Activated CD4-positive, CD25-positive, alpha-beta regulatory T cell (primary cell): ENCODE results near the gene FSD2.
"Not testable (repeated sequence)": the region's sequence is repeated elsewhere in the genome, so short reads cannot be mapped to it uniquely, and the experiment has no call there.

Source experiments
- DNase-seq, 4 experiments: peaks; one replicate each; lab custom pipeline; 2025; lab: John Stamatoyannopoulos, UW

The FSD2 gene

DNA sequence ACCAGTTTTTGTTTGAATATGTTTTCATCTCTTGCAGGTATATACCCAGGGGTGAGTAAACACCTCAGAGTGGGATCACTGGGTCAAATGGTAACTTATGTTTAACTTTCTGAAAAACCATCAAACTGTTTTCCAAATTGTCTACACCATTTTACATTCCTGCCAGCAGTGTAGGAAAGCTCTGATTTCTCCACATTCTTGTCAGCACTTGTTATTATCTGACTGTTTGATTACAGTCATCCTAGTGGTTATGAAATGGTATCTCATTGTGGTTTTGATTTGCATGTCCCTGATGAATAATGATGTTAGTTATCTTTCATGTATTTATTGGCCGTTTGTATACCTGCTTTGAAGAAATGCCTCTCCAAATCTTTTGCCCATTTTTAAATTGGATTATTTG, 13.8 kb downstream of the FSD2 start:
- DNase-seq, result no peak

DNA sequence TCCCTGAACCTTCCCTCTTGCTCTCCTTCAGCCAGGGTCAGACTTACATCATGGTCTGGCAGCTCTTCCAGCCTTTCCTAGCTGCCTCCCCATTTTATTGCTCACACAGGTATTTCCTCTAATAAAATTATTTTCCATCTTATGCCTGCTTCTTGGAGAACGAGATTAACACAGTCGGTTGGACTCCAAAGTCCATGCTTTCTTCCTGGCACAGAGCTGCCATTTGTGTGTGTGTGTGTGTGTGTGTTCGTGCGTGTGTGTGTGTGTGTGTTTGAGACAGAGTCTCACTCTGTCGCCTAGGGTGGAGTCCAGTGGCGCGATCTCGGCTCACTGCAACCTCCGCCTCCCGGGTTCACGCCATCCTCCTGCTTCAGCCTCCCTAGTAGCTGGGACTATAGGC, 15.5 kb downstream of the FSD2 start:
- no peak for DNase-seq

DNA sequence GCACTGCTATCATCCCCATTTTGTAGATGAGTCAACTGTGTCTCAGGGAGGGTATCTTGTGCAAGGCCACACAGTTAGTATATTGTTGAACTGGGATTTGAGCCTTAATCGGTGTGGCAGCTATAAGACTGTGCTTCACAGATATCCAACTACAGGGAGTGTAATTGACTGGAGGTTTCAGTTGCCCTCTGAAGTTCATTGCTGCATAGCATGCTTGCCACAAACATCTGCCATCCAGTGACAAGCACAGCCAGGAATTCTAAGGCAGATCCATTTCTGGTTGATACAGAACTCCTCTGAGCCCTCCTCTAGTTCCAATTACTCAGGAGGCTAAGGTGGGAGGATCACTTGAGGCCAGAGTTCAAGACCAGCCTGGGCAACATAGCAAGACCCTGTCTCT, 16.4 kb downstream of the FSD2 start:
- no peak for DNase-seq

DNA sequence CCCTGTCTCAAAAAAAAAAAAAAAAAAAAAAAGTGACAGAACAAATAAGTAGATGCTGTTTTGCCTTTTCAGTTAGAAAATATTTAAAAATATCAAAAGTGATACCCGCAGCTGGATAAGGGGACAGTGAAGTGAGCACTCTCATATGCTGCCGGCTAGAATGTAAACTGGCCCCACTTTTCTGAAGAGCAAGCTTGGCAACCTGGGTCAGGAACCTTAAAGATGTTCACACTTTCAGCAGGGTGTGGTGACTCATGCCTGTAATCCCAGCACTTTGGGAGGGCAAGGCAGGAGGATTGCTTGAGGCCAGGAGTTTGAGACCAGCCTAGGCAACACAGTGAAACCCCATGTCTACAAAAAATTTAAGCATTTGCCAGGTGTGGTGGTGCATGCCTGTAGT, 17.4 kb downstream of the FSD2 start:
- DNase-seq, result no peak

DNA sequence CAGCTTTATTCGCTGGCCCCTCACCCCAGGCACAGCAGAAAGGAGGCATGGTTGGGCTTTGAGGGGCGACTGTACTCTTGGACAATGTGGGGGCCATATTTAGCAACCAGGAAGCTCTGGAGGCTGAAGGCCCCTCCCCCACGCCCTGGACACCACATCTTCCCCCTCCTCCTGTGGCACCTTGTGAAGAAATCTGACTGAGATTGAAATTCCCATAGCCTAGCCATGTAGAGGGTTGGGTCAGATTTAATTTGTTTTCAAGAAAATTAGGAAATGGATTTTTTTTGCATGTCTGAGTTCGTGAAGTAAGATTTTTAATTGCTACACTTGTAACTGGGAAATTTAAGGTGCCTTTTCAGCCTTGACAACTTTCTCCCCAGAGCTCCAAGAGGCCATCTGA, 24.5 kb downstream of the FSD2 start:
- DNase-seq, result no peak

DNA sequence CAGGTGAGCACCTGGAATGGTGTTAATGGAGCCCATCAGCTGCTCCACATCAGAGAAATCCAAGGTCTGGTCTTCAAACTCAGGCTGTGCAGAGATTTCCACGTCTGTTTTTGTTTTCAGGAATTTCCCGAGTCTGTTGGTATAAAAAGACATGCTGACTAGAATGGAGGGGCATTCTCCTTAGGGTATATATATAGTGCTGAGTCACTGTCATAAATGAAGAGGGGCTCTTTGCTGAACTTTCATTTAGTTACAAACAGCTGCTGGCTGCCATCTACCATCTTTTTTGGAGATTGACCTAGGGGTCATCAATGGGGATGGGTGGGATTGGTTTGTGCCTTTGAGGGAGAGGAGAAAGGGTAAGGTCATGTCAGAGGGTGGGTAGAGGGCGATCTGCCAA, 27.1 kb downstream of the FSD2 start:
- DNase-seq, result no peak

DNA sequence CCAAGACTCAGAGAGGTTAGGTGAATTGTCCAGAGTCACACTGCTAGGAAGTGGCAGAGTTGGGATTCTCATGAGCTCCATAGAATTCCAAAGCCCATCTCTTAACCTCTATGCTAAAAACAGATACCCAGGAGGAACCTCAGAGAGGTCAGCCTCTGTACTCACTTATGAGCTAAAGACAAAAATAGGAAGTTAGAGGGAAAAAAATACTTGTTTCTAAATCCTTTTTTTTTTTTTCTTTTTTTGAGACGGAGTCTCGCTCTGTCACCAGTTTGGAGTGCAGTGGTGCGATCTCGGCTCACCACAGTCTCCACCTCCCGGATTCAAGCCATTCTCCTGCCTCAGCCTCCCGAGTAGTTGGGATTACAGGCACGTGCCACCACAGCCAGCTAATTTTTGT, 31.4 kb downstream of the FSD2 start:
- no peak for DNase-seq

DNA sequence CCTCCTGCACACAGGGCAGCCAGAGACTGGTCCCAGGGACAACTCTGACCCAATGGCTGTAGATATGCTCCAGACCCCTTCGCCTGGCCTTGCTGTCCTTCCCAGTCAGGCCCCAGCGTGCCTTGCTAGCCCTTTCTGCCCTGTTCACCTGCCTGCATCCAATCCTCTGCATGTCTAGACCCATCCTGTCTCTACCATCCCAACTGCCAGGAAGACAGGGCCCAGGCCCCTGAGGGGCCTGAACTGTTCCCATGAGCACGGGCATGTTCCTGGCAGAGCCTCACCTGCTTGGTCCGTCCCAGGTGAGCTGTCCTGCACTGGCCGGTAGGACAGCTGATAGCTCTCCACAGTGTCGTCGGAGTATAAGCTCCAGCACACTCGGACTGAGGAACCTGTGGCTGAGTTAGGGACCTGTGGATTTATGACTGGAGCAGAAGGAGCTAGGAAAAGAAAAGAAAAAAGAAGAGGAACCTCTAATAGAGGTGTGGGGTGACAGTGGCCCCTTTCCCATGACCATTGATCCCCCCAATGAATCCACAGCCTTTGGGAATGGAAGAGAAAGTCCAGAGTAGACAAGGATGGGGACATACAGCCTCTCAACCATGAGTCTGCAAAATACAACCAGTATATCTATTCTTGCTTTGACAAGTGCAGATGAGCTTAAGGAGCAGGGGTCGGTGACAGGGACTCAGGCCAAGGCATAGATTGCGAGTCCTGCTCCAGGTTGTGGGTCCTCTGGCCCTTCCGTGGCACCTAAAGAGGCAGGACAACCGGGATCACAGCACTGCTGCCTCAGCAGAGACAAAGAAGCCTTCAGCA, 33.9 kb downstream of the FSD2 start:
- no peak for DNase-seq

DNA sequence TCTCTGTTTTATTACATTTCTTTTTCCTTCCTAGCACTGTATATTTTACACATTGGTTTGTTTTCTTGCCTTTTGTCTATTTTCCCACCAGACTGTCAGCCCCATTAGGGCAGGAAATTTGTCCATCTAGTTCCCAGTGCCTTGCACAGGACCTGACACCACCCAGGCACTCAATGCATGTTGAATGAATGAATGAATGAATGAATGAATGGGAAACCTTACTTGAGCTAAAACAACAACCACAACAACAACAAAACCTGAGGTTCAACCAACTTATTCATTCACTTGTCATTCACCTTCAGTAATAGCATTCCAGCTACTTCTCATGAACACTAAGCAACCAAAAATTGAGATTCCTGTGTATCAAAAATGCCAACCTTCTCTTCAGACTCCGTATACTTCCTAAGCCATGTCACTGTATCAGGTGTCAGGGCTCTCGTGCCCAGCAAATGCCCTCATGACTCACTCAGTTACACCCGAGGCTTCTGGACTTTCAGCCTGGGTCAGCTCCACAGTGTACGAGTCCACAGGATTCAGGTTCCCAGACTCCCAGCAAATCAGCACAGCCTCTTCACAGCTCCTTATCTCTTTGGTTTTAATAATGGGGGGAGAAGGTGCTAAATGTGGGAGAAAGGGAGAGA, 37.3 kb downstream of the FSD2 start:
- DNase-seq, result no peak

DNA sequence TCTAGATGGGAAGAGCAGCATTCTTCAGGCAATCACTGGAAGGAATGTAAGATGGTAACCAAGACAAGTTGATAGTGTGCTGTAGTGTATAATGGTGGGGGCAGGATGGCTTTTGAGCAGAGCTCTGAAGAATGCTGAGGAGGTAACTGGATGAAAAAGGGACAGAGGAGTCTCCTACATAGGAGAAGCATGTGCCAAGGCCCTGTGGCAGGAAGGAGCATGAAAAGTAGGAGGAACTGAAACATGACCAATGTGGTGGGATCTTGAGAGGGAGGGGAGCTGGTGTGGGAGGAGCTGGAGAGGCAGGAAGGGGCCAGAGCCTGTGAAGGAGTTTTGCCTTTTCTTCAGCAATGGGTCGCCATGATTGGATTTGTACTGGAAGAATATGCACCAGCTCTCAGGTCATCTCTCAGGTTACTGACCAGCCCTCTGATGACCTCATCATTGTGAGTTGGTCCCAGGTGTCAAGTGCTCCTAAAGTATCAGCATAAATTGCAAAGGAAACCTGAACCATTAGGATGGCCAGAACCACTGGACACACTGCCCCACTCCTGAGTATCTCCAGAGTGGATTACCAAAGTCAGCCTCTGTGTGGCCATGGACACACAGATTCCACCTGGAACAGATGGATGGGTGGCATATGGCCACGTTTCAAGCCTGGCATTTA, 38.6 kb downstream of the FSD2 start:
- DNase-seq, result no peak

DNA sequence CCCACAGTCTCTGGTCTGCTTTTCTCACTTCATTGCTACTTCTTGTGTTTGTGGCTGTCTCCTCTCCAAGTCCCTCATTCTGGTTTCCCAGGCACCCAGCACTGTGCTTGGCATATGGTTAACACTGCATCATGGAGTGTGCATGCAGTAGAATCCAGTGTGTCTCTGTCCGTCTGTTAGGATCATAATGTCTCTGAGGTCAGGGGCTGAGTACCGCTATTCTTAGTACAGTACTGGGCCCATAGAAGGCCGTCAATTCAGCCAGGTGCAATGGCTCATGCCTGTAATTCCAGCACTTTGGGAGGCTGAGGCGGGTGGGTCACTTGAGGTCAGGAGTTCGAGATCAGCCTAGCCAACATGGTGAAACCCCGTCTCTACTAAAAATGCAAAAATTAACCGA, 39.7 kb downstream of the FSD2 start:
- DNase-seq, result not testable (repeated sequence)

DNA sequence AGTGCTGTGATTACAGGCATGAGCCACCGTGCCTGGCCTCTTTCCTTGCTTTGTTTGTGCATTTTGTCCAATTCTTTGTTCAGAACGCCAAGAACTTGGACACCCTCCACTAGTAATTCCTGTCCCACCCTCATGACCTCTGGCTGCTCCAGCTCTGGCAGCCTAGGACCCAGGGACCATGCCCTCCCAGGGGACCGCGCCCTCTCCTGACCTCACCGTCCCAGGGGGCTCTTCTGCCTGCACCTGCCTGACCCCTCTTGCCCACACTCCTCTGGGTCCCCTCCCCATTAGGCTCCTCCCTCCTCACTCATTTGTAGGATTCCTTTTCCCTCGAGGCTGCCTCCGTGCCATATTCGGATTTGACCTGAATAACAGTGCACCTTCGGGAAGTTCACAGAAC, 41.1 kb downstream of the FSD2 start:
- no peak for DNase-seq

DNA sequence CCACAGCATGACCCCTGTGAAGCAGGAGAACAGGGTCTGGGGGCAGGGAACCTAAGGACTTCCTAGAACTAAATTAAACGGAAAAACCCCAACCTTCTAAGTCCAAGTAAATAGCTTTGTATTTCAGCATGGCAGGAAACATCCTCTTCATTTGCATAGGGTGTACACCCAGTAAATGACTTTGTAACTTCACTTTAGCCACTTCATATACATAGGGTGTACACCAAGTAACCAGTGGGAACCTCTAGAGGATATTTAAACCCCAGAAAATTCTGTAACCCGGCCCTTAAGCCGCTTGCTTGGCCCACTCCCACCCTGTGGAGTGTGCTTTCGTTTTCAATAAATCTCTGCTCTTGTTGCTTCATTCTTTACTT, 41.8 kb downstream of the FSD2 start:
- DNase-seq, result no peak

DNA sequence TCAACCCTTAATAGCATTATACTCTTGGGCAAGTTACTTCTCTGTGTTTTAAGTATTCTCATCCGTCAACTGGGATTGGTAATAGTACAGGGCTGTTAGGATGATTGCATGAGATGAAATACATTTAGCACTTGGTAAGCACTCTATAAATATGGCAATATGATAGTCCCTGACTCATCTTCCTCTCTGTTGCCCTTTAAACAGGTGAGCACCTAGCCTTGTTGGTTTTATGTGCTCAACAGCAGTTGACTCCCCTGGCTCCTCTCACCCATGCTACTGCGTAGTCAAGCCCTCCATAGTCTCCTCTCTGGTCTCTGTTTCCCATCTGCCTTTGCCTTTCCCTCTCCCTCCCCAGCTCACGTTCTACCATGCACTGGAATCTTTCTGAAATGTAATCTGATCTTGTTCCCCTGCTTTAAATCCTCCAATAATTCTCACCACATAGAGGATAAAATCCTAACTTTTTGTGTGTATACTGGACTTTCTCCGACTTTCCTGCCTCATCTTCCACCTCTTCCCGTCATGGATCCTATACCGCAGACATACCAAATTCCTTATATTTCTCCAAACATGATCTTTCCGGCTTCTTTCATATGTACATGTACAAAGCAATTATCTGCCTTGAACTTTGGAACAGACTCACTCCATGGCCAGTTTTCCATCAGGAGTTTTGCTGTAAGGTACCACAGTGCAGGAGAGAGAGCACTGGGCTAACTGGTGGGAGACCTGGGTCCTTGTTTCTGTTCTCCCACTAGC, 42.3 kb downstream of the FSD2 start:
- DNase-seq, result no peak

DNA sequence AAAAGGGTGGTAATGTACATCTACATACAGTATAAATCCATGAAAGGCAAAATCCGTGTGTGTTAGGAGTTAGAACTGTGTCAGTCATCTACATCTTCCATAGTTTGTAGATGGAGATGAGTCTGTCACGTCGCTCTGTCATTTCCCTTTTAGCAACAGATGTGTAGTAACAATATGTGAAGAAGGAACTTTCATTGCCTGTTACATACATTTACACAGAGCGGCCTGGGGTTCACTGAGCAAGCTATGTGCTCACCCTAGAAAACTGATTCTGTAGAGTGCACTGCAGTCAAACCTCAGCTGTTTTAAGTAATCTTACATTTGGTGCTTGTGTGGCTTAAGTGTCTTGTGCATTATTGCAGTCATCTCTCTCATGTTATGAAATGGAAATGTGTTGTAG, 54.6 kb downstream of the FSD2 start:
- no peak for DNase-seq

DNA sequence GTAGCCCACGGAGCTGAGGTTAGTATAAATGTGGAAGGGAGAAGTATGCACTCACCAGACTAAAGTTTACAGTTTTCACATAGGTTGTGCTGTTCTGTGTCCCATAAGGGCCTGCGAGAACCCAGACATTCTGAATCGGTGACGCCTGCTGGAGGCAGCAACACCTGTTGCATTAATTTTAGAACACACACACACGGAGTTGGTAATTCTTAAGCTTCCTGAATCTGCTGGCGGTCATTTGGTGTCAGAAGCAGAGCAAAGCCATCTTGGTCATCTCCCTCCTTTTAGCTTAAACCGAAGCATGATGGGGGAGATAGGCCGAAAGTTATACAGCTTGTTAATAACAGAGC, 55.1 kb downstream of the FSD2 start:
- DNase-seq, result no peak

DNA sequence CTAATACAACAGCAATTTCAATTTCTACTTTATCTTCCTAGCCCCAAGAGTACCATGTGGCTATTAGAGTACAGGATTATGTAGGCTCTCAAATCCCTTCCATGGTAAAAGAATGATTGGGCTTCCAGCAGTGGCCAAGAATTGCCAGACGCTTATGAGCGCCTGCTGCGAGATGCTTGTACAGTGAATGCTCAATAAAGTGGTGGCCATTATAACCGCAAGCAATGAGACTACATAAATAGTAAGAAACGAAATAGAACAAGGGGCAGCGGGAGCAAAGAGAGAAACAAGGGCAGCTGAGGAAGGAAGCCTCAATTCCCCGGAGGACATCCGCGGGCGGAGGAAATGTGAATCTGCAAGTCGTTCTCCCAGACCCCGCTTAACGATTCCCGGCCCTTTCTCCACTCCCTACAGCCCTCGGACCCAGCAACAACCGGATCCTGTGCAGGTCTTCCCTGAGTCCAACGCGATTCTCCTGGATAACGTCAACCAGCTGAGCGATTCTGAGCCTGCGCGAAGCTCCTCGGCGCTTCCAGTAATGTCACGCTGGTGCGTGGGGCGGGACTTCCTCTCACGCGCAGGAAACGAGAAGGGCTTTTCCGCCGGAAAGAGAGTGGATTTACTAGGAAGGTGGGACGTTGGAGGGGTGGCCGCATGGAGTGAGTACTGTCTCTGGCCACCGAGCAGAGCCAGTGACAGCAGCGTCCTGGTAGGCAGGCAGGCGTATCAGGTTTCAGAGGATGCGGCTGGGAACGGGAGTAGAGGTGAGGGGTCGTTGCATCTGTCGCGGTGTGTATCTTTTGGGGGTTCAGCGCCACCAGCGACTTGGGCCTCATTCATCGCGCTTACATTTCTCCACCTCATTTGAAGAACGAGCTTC, 55.7 kb downstream of the FSD2 start:
- peak; percentile 62 to 76 (median 65) for DNase-seq

DNA sequence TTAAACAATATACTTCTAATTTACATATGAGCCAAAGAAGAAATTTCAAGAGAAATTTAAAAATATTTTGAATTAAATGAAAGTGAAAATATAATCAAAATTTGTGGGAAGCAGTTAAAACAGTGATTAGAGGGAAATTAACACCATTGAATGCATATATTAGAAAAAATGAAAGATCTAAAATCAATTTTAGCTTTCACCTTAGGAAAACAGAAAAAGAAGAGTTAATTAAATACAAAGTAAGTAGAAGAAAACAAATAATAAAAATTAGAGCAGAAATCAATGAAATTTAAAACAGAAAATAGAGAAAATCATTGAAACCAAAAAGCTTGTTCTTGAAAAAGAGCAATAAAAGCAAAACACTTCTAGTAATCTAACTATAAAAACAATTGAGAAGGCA, 57.6 kb downstream of the FSD2 start:
- no peak for DNase-seq

DNA sequence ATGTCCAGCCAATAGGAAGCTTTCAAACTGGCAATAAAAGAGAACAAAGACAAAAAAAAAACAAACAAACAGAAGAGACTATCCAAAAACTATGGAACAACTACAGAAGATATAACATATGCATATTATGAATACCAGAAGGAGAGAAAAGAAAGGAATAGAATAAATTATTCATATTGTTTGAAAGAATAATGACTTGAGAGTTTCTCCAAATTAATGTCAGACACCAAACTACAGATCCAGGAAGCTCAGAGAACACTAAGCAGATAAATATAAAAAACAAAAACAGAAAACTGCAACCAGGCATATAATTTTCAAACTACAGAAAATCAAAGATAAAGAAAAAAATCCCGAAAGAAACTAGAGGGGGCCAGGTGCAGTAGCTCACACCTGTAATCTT, 62.1 kb downstream of the FSD2 start:
- DNase-seq, result no peak

DNA sequence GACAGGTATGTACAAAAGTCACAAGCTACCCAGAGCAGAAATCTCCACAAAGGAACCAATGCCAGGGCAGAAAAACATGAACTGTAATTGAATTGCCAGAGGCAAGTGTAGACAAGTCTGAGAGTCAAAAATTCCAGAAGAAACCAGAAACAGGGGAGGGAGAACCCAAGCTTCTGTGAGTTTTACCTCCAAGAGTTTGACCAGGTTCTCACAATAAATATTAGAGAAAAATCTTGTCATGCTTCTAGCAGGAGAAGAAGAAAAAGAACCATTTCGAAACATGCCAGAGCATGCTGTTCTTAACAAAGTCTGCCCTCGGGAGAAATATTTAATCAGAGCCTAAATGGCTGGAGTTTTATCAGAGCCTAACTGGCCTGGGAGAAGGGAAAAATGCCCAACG, 63.7 kb downstream of the FSD2 start:
- no peak for DNase-seq

DNA sequence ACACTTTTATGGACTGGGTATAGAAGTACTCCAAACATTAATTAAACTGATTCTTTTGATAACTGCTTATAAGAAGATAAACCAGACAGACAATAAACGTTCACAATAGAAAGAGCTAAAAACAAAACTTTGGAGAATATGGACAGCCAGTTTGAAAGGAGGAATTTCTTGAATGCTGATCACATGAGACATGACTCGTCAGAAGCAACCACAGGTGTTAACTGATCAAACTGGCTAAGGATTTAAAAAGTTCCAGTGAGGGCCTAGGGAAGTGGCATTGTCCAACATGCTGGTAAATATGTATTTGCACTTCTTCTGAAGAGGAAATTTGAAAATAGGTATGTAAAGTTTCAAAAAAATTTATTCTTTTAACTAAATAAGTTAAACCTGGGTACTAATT, 66.8 kb downstream of the FSD2 start:
- DNase-seq, result no peak

DNA sequence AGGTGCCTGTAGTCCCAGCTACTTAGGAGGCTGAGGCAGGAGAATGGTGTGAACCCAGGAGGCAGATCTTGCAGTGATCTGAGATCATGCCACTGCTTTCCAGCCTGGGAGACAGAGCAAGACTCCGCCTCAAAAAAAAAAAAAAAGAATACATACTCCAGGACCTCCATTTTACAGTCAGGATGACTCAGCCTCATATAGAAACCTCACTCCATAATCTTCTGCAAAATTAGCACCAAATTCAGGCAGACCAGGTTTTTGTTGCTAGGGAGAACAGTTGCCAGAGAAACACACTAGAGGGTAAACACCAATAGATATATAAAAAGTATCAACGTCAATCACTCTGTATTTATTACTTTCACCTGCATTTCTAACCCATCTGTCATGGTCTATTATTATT, 67.9 kb downstream of the FSD2 start:
- DNase-seq, result no peak
